Skin epidermis (tissue), 12 donors: ENCODE measurements around the gene CEP170.
"Not testable (repeated sequence)": the region's sequence is repeated elsewhere in the genome, so short reads cannot be mapped to it uniquely, and the experiment has no call there.

Source experiments
- H3K27ac ChIP-seq, 21 experiments: fragments of 200-600 bp; sonication (generic) in 11 of 21; one replicate each; pipeline ENCODE4 v1.5.0; 2020; ENCODE audit warnings: mild to moderate bottlenecking in 3 of 21, inconsistent platforms in 2 of 21, moderate library complexity in 2 of 21
- H3K4me3 ChIP-seq, 7 experiments: fragments of 200-600 bp; sonication (generic) in 2 of 7; one replicate each; pipeline ENCODE4 v1.5.0; 2020; ENCODE audit warnings: inconsistent platforms in 2 of 7, mild to moderate bottlenecking in 2 of 7, moderate library complexity in 1 of 7

The CEP170 gene

GRCh38 chr1:243247901-243248300 lies 7.2 kb downstream of the CEP170 start:
- Histone ChIP-seq H3K27ac (no peak overlapping the region), H3K4me3 (no peak overlapping the region)

DNA sequence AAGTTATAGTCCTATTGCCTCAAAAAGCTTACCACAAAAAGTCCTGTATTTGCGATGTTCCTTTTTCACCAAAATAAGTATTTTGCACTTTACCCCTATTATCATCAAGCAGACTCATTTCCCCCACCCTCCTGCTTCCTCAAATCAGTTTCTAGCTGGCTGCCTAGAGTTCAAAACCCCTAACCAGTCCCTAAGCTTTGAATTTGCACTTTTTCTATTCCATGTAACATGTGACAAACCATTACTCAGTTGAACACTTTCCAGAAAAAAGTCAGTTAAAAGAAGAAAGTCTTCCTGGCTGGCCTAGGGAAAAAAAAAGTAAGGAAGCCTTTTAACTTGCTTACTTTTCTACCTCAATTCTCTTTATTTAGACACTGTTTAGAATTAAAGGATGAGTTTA lies 8.2 kb downstream of the CEP170 start:
- no peak overlapping the region for H3K4me3 ChIP-seq
- peak overlapping the region in 2 of 21 experiments; percentile 26 to 31 for H3K27ac ChIP-seq

GRCh38 chr1:243244432-243244841 lies 10.6 kb downstream of the CEP170 start:
- Histone ChIP-seq H3K4me3 (no peak overlapping the region), H3K27ac (no peak overlapping the region)

DNA sequence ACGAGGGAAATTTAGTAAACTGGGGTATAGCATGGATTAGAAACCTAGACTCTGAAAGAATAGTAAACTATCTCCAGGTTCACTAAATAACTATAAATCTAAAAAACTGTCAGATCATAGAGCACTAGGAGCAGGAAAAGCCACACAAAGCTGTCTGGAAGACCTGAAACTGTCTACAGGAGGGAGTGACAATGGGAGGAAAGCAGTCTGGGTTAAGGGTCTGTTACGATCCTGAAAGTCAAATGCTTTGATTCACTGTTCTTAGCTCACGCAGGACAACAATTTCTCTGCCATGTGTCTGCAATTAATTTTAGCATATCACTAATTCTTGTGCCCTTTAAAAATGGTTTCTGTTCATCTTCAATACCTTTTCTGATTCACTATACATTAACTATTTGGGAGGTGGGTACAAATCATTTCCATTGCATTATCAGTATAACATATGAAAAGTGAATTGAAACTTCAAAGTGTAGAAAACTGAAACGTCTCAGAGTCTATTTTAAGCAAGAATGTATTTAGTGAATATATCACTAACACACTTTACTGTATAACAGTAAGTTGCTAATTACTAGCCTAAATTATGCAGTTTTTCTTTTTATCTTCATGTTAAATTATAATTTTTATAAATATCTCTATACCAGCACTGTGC lies 18.4 kb downstream of the CEP170 start:
- no peak overlapping the region for H3K4me3 ChIP-seq
- peak overlapping the region in 3 of 21 experiments; percentile 10 to 54 (median 23) for H3K27ac ChIP-seq

DNA sequence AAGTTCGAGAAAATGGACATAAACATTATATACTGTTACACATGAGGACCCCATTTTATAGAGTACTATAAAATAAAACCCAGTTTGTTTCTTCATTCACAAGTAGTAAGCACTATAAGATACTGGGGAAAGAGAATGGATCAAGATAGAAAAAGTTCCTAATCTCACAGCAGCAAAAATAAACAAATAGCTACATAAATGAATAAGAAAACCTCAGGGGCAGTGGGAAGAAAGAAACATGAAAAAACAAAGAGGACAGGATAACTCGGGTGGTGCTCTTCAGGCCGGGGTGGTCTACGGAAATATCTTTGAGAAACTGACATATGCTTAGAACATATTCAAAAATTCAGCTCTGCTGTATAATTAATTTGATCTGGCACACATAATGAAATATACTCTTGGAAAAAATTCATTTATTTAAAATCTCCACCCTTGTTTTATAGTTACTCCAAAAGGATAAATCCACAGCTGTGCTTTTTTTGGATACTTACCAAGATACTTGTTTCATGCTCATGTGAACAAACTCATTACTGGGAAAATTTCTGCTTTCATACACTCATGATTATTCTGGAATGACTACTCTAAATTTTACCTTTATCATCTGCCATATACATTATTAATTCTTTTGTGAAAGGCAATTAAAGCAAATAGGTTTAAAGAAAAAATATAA lies 20.0 kb downstream of the CEP170 start:
- H3K27ac ChIP-seq = no peak overlapping the region
- H3K4me3 ChIP-seq = no peak overlapping the region

GRCh38 chr1:243233908-243234307 lies 21.2 kb downstream of the CEP170 start:
- no peak overlapping the region for H3K4me3 ChIP-seq
- H3K27ac ChIP-seq = no peak overlapping the region

DNA sequence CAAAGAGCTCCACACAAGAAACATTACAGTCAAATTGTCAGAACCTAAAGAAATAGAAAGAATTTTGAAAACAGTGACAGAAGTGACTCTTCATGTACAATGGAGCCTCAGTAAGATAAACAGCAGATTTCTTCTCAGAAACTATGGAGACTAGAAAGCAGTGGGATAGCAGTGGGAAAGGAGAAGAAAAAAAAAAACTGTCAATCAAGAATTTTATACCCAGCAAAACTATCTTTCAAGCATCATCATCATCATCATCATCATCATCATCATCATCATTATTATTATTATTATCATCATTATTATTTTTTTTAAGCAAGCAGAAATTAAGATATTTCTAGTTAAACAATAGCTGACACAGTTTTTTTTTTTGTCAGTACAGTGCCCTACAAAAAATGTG lies 24.2 kb downstream of the CEP170 start:
- Histone ChIP-seq H3K27ac (no peak overlapping the region), H3K4me3 (no peak overlapping the region)

- no peak overlapping the region for H3K4me3 ChIP-seq
- H3K27ac ChIP-seq = no peak overlapping the region
Observed at GRCh38 chr1:243229526-243229925, 25.6 kb downstream of the CEP170 start.

DNA sequence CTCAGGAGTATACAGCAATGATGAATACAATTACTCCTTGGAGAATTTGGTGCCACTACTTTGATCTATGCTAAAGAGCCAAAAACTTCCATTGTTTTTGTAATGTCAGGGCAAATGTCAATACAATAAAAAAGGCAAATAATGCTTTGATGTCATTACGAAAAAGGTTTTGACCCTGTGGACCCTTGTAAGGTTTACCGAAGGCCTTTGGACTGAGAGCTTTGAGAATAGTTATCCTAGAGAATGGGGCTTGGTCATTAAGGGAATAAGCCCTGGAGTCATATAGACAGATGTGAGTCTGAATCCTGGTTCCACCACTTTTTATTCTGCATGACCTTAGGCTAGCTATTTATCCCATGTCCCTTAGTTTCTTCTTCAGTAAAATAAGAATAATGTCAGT lies 27.5 kb downstream of the CEP170 start:
- H3K27ac ChIP-seq = no peak overlapping the region
- no peak overlapping the region for H3K4me3 ChIP-seq

- no peak overlapping the region for H3K27ac ChIP-seq
- H3K4me3 ChIP-seq = no peak overlapping the region
Observed at GRCh38 chr1:243218059-243218458, 37.0 kb downstream of the CEP170 start.

GRCh38 chr1:243217349-243217748 lies 37.7 kb downstream of the CEP170 start:
- Histone ChIP-seq H3K27ac (no peak overlapping the region), H3K4me3 (no peak overlapping the region)

DNA sequence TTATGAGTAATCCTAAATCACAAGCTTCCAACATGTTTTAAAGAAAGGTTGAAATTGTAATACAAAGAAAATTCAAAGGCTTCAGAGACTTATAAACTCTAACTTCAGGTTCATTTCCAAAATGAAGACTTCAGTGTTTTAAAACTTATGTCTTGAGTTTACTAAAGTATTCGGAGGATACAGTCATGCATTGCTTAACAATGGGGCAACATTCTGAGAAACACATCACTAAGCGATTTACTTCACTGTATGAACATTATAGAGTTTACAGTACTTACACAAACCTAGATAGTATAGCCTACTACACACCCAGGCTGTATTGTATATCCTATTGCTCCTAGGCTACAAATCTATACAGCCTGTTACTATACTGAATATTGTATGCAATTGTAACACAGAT lies 38.3 kb downstream of the CEP170 start:
- Histone ChIP-seq H3K4me3 (no peak overlapping the region), H3K27ac (no peak overlapping the region)

- H3K27ac ChIP-seq, H3K4me3 ChIP-seq: not testable (repeated sequence)
Observed at GRCh38 chr1:243215276-243215875, 39.7 kb downstream of the CEP170 start.

- Histone ChIP-seq H3K4me3 (no peak overlapping the region), H3K27ac (no peak overlapping the region)
Observed at GRCh38 chr1:243213045-243213787, 41.9 kb downstream of the CEP170 start.

GRCh38 chr1:243211984-243212383 lies 43.1 kb downstream of the CEP170 start:
- not testable (repeated sequence) for H3K4me3 ChIP-seq, H3K27ac ChIP-seq

DNA sequence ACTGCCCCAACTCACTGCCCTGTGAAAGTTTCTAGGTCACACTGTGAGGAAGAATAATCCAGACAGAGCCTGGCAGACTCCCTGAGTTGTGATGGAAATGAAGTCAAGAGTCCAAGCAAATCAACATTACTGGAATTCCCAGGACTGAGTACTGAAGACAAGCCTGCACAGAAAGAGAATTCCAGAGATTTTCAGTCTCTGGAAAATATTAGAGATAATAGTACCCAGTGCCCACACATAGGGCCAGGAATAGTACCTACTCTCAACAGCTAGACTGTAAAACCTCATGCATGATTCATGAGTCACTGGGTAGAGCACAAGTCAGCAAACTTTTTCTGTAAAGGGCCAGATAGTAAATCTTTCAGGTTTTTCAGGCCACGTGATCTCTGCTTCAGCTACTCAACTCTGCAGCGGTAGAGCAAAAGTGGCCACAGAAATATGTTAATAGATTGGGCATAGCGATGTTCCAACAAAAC lies 50.0 kb downstream of the CEP170 start:
- not testable (repeated sequence) for H3K27ac ChIP-seq

DNA sequence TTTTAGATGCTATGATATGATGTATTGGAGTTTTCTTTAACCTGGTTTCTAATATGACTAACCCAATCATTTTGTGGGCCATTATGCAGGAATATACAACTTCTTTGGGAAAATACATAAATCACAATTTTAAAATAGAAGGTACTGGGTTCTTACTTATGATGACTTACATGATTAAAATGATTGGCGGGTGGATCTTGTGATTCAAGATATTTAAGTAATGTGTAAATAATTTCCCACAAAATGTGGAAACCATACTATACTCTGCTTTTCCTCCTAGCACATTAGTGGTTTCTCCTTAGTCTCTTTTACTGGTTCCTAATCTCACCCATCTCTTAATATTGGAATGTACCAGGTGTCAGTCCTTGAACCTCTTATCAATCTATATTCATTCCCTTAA lies 50.7 kb downstream of the CEP170 start:
- H3K4me3 ChIP-seq, H3K27ac ChIP-seq: not testable (repeated sequence)

More for the DNA sequence above, 50.0 kb downstream of the CEP170 start:
- H3K4me3 ChIP-seq = not testable (repeated sequence)

DNA sequence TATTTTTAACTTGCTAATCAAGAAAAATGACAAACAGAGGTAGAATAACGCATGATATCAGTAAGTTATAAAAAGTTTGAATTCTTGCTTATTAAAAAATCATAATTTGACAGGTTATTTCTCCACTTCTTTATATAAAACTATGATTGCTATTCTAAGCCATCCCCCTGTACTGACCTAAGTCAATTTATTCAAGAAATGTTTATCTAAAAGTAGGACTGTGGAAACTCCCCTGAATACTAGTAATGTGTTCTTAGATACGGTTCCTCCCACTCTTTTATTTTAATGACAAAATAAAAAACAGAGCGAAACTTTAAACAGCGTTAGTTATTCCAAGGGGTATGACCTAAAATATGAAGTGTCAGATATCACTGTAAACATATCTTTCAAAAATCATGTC lies 51.9 kb downstream of the CEP170 start:
- not testable (repeated sequence) for H3K27ac ChIP-seq

GRCh38 chr1:243201316-243201715 lies 53.8 kb downstream of the CEP170 start:
- not testable (repeated sequence) for H3K27ac ChIP-seq, H3K4me3 ChIP-seq

More for the DNA sequence above, 51.9 kb downstream of the CEP170 start:
- H3K4me3 ChIP-seq = not testable (repeated sequence)

DNA sequence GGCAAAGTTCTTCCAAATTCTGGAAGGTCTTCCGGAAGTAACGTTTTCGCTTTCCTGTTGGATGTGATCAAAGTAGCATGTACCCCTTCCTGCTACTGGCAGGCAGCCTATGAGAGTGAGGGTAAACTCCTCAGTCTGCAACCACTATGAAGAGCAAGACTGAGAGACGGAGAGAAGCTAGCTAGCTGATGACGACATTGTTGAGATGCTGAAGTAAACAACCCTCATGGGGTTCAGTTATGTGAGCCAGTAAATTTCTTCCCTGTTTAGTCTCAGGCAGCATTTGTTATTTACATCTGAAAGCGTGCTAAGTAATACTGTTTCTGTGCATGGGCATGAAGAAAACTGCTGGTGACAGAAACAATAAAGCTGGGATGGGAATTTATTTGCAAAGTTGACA lies 57.6 kb downstream of the CEP170 start:
- not testable (repeated sequence) for H3K27ac ChIP-seq, H3K4me3 ChIP-seq
